Panc1 (cell line): ENCODE measurements around the gene ACACA. TPM values are rescaled to one million over a fixed set of nuclear protein-coding genes. Genes with fewer than 3 reads are reported as not detected.

Experiments
- ATAC-seq: fragments of 200-7000 bp; cut with Tn5 transposase; 2 replicates; pipeline ENCODE4 v1.9.1; 2020; ENCODE audit warnings: mild to moderate bottlenecking, moderate library complexity
- BruUV-seq: library from RNA; stranded (reverse); fragments of 400-500 nt; replicated peaks from 2 replicates; lab custom pipeline; 2021; lab: Mats Ljungman, UMichigan
- CTCF ChIA-PET: fragments of 300-600 bp; sonication (Branson Sonifier 250); formaldehyde crosslinking; loops from one replicate; lab custom pipeline; 2022; ENCODE audit warnings: antibody characterized with exemption; lab: Charles Lee
- POLR2A ChIA-PET: fragments of 300-600 bp; sonication (Branson Sonifier 250); formaldehyde crosslinking; loops from one replicate; lab custom pipeline; 2022; ENCODE audit warnings: antibody characterized with exemption; lab: Charles Lee
- DNase-seq: peaks from one replicate; pipeline ENCODE4 v3.0.0-alpha.2; 2010; ENCODE audit warnings: low read depth, low spot score
- H3K27ac ChIP-seq: 2 replicates; pipeline ENCODE4 v1.5.1; 2011; ENCODE audit warnings: mild to moderate bottlenecking, low read length, inconsistent platforms
- H3K27me3 ChIP-seq: fragments of 200-500 bp; sonication (Bioruptor generic); 2 replicates; pipeline ENCODE4 v1.6.0; 2014; ENCODE audit warnings: low read length, inconsistent platforms; ENCODE audit not compliant: control insufficient read depth, insufficient read depth
- H3K36me3 ChIP-seq: fragments of 200-500 bp; sonication (Bioruptor generic); 2 replicates; pipeline ENCODE4 v1.5.1; 2014; ENCODE audit warnings: inconsistent platforms, mild to moderate bottlenecking, low read length, moderate library complexity; ENCODE audit not compliant: control insufficient read depth, insufficient read depth
- H3K4me1 ChIP-seq: 2 replicates; pipeline ENCODE4 v1.5.1; 2011; ENCODE audit warnings: inconsistent platforms, mild to moderate bottlenecking, low read length, moderate library complexity; ENCODE audit not compliant: control insufficient read depth, insufficient read depth
- H3K4me3 ChIP-seq, 2 experiments: 2 replicates each; pipeline ENCODE4 v1.5.1; 2011 to 2012; ENCODE audit warnings: low read depth in 2 of 2, low read length in 2 of 2, mild to moderate bottlenecking in 2 of 2, inconsistent platforms in 1 of 2, moderate library complexity in 1 of 2
- H3K9me3 ChIP-seq: fragments of 200-500 bp; sonication (Bioruptor generic); 2 replicates; pipeline ENCODE4 v1.5.1; 2014; ENCODE audit warnings: low read depth, mild to moderate bottlenecking, inconsistent platforms, low read length, moderate library complexity; ENCODE audit not compliant: control insufficient read depth, insufficient read depth
- POLR2AphosphoS5 ChIP-seq: IDR thresholded peaks from 2 replicates; pipeline ENCODE4 v1.6.1; 2012; ENCODE audit warnings: mild to moderate bottlenecking, low read depth, low read length, moderate library complexity
- REST ChIP-seq, 2 experiments: IDR thresholded peaks; 2 replicates each; pipeline ENCODE4 v1.6.1; 2011 to 2012; ENCODE audit warnings: low read depth in 2 of 2, control low read depth in 1 of 2, low read length in 1 of 2, mild to moderate bottlenecking in 1 of 2, moderate library complexity in 1 of 2; ENCODE audit not compliant: insufficient read depth in 1 of 2
- SIN3A ChIP-seq: IDR thresholded peaks from 2 replicates; pipeline ENCODE4 v1.6.1; 2012; ENCODE audit warnings: low read depth, mild to moderate bottlenecking, low read length, moderate library complexity, borderline replicate concordance; ENCODE audit not compliant: insufficient read depth
- TCF7L2 ChIP-seq: IDR thresholded peaks from 2 replicates; pipeline ENCODE4 v1.6.1; 2011; ENCODE audit warnings: mild to moderate bottlenecking, low read depth, low read length, inconsistent platforms
- in situ Hi-C: cut with HindIII; loops from 2 replicates; pipeline ENCODE4 v1.10.0; 2016; ENCODE audit warnings: low sequenced_read_pairs, low pct_unique_long_range_greater_than_20kb
- intact Hi-C: fragments of 100-400 bp; cut with micrococcal nuclease; formaldehyde crosslinking; loops from one replicate; pipeline ENCODE4 v1.10.0; 2022; ENCODE audit not compliant: unreplicated experiment
- total RNA-seq: library from RNA; stranded (reverse); gene quantifications from one replicate; pipeline ENCODE4 v1.2.1, GENCODE V29; 2021; ENCODE audit not compliant: unreplicated experiment
- TF ChIP-seq, protein P1 (sequence below): fragments of 450-650 bp; IDR thresholded peaks from 2 replicates; pipeline ENCODE4 v1.5.1; 2017; ENCODE audit warnings: mild to moderate bottlenecking

ACACA gene
- total RNA-seq, 1 experiment from 2014 or later: 131 TPM

GRCh38 chr17:37310940-37311339, 95.7 kb downstream of the ACACA start:
- H3K4me1 ChIP-seq: no peaks in the 10 kb centered on the region
- peaks cover 5% of the 10 kb centered on the region; the same call in 1 of the 2 replicates for H3K36me3 ChIP-seq
- BruUV-seq: no TSS peak
- TF ChIP-seq TCF7L2 (no peak), SIN3A (no peak), REST (IDR thresholded peaks at IDR 0.05; ENCODE audit: insufficient read depth in 1 of 2, low read depth in 2 of 2, low read length in 1 of 2) (no peak), POLR2AphosphoS5 (no peak)
- TF ChIP-seq, protein P1, sequence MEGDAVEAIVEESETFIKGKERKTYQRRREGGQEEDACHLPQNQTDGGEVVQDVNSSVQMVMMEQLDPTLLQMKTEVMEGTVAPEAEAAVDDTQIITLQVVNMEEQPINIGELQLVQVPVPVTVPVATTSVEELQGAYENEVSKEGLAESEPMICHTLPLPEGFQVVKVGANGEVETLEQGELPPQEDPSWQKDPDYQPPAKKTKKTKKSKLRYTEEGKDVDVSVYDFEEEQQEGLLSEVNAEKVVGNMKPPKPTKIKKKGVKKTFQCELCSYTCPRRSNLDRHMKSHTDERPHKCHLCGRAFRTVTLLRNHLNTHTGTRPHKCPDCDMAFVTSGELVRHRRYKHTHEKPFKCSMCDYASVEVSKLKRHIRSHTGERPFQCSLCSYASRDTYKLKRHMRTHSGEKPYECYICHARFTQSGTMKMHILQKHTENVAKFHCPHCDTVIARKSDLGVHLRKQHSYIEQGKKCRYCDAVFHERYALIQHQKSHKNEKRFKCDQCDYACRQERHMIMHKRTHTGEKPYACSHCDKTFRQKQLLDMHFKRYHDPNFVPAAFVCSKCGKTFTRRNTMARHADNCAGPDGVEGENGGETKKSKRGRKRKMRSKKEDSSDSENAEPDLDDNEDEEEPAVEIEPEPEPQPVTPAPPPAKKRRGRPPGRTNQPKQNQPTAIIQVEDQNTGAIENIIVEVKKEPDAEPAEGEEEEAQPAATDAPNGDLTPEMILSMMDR: no peak
- in situ Hi-C loops (no loop called here), intact Hi-C loops (no loop called here)
- DNase-seq: no peak
- ChIA-PET CTCF (no interaction called here), POLR2A (no interaction called here)
- no peaks in the 10 kb centered on the region for H3K27me3 ChIP-seq
- H3K27ac ChIP-seq: no peak overlapping the region
- no peak for ATAC-seq
- no peaks in the 10 kb centered on the region for H3K9me3 ChIP-seq
- H3K4me3 ChIP-seq: no peak overlapping the region

- peaks cover 5% of the 10 kb centered on the region; the same call in 1 of the 2 replicates for H3K36me3 ChIP-seq
- no peaks in the 10 kb centered on the region for H3K4me1 ChIP-seq
- ChIA-PET POLR2A (no interaction called here), CTCF (no interaction called here)
- H3K27me3 ChIP-seq: no peaks in the 10 kb centered on the region
- TF ChIP-seq SIN3A (no peak), POLR2AphosphoS5 (no peak), TCF7L2 (no peak)
- TF ChIP-seq, protein P1: no peak
- intact Hi-C loops: no loop called here
- in situ Hi-C loops: no loop called here
- DNase-seq (no peak), ATAC-seq (no peak)
- H3K9me3 ChIP-seq: no peaks in the 10 kb centered on the region
- H3K4me3 ChIP-seq: no peak overlapping the region
- H3K27ac ChIP-seq: no peak overlapping the region
- no TSS peak for BruUV-seq
These were observed 97.6 kb downstream of the ACACA start for GRCh38 chr17:37309051-37309450.
